Measurements from ENCODE around the gene METTL1.
A peak's percentile ranks its signal among the peaks of the same experiment; 100 is the strongest.

Gene METTL1

DNA sequence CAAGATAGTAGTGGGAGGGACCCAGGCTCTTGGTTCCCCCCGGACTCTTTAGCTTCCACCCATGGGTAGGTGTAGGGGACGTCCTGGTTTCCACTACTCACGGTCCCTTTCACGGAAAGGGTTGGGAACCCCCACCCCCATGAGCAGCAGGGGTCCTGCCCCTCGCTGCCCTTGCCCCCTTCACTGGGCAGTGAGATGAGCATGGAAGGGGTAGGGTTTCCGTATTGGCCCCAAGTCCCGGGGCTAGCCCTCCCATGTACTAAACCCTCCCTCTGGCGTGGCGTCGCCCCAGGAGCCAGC, 46.1 kb downstream of the METTL1 start:
- no peak for TF ChIP-seq SPI1 (IDR thresholded peaks at IDR 0.05; ENCODE audit: borderline replicate concordance, low read depth)
- TF ChIP-seq, protein P1, sequence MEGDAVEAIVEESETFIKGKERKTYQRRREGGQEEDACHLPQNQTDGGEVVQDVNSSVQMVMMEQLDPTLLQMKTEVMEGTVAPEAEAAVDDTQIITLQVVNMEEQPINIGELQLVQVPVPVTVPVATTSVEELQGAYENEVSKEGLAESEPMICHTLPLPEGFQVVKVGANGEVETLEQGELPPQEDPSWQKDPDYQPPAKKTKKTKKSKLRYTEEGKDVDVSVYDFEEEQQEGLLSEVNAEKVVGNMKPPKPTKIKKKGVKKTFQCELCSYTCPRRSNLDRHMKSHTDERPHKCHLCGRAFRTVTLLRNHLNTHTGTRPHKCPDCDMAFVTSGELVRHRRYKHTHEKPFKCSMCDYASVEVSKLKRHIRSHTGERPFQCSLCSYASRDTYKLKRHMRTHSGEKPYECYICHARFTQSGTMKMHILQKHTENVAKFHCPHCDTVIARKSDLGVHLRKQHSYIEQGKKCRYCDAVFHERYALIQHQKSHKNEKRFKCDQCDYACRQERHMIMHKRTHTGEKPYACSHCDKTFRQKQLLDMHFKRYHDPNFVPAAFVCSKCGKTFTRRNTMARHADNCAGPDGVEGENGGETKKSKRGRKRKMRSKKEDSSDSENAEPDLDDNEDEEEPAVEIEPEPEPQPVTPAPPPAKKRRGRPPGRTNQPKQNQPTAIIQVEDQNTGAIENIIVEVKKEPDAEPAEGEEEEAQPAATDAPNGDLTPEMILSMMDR (IDR thresholded peaks at IDR 0.05; ENCODE audit: insufficient read depth, low read length), result no peak
- no peak for TF ChIP-seq GABPA (IDR thresholded peaks at IDR 0.05; ENCODE audit: low read depth)
- no peak for TF ChIP-seq POLR2AphosphoS5 (IDR thresholded peaks at IDR 0.05; ENCODE audit: low read depth)
- TF ChIP-seq, protein P2, sequence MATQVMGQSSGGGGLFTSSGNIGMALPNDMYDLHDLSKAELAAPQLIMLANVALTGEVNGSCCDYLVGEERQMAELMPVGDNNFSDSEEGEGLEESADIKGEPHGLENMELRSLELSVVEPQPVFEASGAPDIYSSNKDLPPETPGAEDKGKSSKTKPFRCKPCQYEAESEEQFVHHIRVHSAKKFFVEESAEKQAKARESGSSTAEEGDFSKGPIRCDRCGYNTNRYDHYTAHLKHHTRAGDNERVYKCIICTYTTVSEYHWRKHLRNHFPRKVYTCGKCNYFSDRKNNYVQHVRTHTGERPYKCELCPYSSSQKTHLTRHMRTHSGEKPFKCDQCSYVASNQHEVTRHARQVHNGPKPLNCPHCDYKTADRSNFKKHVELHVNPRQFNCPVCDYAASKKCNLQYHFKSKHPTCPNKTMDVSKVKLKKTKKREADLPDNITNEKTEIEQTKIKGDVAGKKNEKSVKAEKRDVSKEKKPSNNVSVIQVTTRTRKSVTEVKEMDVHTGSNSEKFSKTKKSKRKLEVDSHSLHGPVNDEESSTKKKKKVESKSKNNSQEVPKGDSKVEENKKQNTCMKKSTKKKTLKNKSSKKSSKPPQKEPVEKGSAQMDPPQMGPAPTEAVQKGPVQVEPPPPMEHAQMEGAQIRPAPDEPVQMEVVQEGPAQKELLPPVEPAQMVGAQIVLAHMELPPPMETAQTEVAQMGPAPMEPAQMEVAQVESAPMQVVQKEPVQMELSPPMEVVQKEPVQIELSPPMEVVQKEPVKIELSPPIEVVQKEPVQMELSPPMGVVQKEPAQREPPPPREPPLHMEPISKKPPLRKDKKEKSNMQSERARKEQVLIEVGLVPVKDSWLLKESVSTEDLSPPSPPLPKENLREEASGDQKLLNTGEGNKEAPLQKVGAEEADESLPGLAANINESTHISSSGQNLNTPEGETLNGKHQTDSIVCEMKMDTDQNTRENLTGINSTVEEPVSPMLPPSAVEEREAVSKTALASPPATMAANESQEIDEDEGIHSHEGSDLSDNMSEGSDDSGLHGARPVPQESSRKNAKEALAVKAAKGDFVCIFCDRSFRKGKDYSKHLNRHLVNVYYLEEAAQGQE (IDR thresholded peaks at IDR 0.05; ENCODE audit: insufficient replicate concordance, low read depth), result no peak
- DNase-seq (ENCODE audit: low read depth in 1 of 2, low spot score in 1 of 2), result no peak
- Histone ChIP-seq H3K27ac (replicated peaks) (no peak overlapping the region), H3K27me3 (ENCODE audit: insufficient read depth, poor library complexity, severe bottlenecking) (no peaks in the 10 kb centered on the region), H3K4me3 (replicated peaks; ENCODE audit: insufficient read depth, low read length) (no peak overlapping the region)

DNA sequence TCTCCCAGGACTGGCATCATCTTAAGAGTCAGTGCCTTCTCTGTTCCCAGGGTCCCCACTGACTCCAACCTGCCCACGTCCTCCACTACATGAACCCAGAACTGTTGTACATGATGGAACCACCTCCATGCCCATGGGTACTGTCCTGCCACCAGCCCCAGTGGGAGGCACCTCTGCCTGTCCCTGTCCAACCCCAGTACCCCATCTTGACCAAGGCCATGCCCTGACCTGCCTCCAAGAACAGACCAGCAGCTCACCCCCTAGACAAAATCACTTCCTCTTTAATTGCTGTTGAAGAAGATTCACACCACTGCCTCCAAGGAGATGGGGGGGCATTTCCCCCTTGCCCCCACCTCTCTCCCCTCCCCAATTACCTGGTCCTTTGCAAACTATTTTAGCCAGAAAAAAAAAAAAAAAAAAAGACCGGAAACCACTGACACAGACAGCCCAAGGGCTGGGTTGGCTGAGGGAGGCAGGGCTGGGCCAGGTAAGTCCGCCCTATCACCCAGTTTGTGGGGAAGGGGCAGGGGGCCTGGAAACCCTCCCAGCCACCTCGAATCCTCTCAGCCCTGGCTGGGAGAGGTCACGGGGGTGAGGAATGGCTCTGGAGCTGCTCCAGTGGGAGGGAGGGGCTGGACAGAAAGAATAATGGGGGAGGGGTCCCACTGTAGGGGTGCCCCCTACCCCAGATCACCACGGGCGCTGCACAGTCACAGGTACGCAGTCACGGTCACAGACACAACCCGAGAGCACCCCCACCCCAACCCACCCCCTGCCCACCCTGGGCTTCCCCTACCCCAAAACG, 46.8 kb downstream of the METTL1 start:
- TF ChIP-seq, protein P2 (IDR thresholded peaks at IDR 0.05; ENCODE audit: insufficient replicate concordance, low read depth), result no peak
- TF ChIP-seq GABPA (IDR thresholded peaks at IDR 0.05; ENCODE audit: low read depth) (no peak), SPI1 (IDR thresholded peaks at IDR 0.05; ENCODE audit: borderline replicate concordance, low read depth) (peak; percentile 72)
- no peak for DNase-seq (ENCODE audit: low read depth in 1 of 2, low spot score in 1 of 2)
- no peak overlapping the region for H3K4me3 ChIP-seq (replicated peaks; ENCODE audit: insufficient read depth, low read length)
- H3K27ac ChIP-seq (replicated peaks), result no peak overlapping the region
- H3K27me3 ChIP-seq (ENCODE audit: insufficient read depth, poor library complexity, severe bottlenecking), result no peaks in the 10 kb centered on the region

DNA sequence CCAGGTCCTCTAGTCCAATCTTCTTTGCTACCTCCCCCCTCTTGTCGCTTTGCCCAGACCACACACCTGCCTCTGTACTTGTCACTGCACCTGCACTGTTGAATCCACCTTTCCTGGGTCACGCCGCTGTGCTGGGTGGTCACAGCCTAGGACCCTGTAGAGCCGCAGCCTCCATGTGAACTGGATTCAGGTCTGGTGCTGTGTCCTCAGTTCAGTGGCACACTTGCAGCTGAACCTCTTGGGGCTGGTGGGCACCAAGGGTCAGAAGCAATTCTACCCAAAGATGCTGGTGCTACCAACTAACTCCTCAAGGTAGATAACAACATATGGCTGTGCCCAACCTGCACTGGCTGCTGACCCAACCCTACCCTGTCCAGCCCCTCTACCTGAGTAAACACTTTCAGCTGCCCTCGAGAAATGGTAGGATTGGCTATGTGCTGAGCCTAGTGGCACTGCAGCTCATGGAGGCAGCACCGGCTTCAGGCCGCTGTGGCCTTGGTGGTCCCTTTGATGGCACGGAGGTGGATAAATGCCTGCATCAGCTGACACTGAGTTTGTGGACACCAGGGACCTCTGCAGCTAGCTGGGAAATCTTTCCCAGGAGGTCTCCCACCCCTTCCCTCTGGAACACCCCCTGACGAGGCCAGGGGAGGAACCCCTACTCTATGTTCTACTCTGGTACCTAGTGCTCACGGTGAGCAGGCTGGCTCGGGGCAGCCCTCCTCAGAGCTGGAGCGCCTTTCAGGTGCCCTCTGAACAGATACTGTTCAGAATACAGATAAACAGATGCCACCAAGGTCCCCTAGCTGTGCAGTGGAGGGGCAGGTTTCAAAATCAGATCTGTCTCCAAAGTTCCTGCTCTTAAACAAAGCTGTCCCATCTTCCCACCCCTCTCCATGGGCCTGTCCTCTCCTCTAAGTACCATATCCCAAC, 47.6 kb downstream of the METTL1 start:
- Histone ChIP-seq H3K4me3 (replicated peaks; ENCODE audit: insufficient read depth, low read length) (no peak overlapping the region), H3K27me3 (ENCODE audit: insufficient read depth, poor library complexity, severe bottlenecking) (no peaks in the 10 kb centered on the region), H3K27ac (replicated peaks) (no peak overlapping the region)
- TF ChIP-seq SPI1 (IDR thresholded peaks at IDR 0.05; ENCODE audit: borderline replicate concordance, low read depth) (no peak), GABPA (IDR thresholded peaks at IDR 0.05; ENCODE audit: low read depth) (no peak), POLR2AphosphoS5 (IDR thresholded peaks at IDR 0.05; ENCODE audit: low read depth) (no peak)
- TF ChIP-seq, protein P2 (IDR thresholded peaks at IDR 0.05; ENCODE audit: insufficient replicate concordance, low read depth), result no peak
- TF ChIP-seq, protein P1 (IDR thresholded peaks at IDR 0.05; ENCODE audit: insufficient read depth, low read length), result no peak
- DNase-seq (ENCODE audit: low read depth in 1 of 2, low spot score in 1 of 2), result no peak

Measured in HL-60 (cell line).